A673 (cell line): ENCODE results near the gene LAD1. TPM values are rescaled to one million over a fixed set of nuclear protein-coding genes. Genes with fewer than 3 reads are reported as not detected.

Source experiments
- BruUV-seq: library from RNA; stranded (reverse); fragments of 400-500 nt; replicated peaks from 2 replicates; lab custom pipeline; 2021; lab: Mats Ljungman, UMichigan
- CTCF ChIA-PET: fragments of 300-600 bp; sonication (Branson Sonifier 250); formaldehyde crosslinking; loops from one replicate; lab custom pipeline; 2022; ENCODE audit warnings: antibody characterized with exemption; lab: Charles Lee
- POLR2A ChIA-PET: fragments of 300-600 bp; sonication (Branson Sonifier 250); formaldehyde crosslinking; loops from one replicate; lab custom pipeline; 2022; ENCODE audit warnings: antibody characterized with exemption; ENCODE audit not compliant: low non-redundant PET; lab: Charles Lee
- DNase-seq: peaks from one replicate; pipeline ENCODE4 v3.0.0-alpha.2; 2015; ENCODE audit warnings: low spot score
- H3K27ac ChIP-seq: fragments of 200-600 bp; sonication (generic); 2 replicates; pipeline ENCODE4 v1.5.1; 2016; ENCODE audit warnings: mixed run types, low read depth, mild to moderate bottlenecking, mixed read lengths, antibody characterized with exemption, low read length; ENCODE audit not compliant: poor library complexity, severe bottlenecking
- H3K27me3 ChIP-seq: fragments of 200-600 bp; sonication (generic); replicated peaks from 2 replicates; pipeline ENCODE4 v1.6.1; 2017; ENCODE audit warnings: mixed run types, low read depth, mild to moderate bottlenecking, mixed read lengths, antibody characterized with exemption, low read length; ENCODE audit not compliant: insufficient read depth, poor library complexity
- H3K36me3 ChIP-seq: fragments of 200-600 bp; sonication (generic); 2 replicates; pipeline ENCODE4 v1.6.1; 2016; ENCODE audit warnings: mixed run types, mild to moderate bottlenecking, mixed read lengths, antibody characterized with exemption, low read length; ENCODE audit not compliant: insufficient read depth, poor library complexity, severe bottlenecking
- H3K4me1 ChIP-seq: fragments of 200-600 bp; sonication (generic); 2 replicates; pipeline ENCODE4 v1.6.1; 2017; ENCODE audit warnings: mixed run types, mild to moderate bottlenecking, mixed read lengths, antibody characterized with exemption, low read length; ENCODE audit not compliant: insufficient read depth, poor library complexity, severe bottlenecking
- H3K4me3 ChIP-seq: fragments of 200-600 bp; sonication (generic); 2 replicates; pipeline ENCODE4 v1.5.1; 2016; ENCODE audit warnings: low read depth, mixed run types, mild to moderate bottlenecking, mixed read lengths, low read length; ENCODE audit not compliant: poor library complexity, severe bottlenecking
- H3K9me3 ChIP-seq: fragments of 200-600 bp; sonication (generic); 2 replicates; pipeline ENCODE4 v1.6.1; 2016; ENCODE audit warnings: mixed run types, low read depth, mild to moderate bottlenecking, mixed read lengths, antibody characterized with exemption, low read length; ENCODE audit not compliant: poor library complexity, severe bottlenecking
- CTCF ChIP-seq: fragments of 300-800, 200-600 bp; sonication (generic); conservative IDR thresholded peaks from 2 replicates; pipeline ENCODE4 v1.5.1; 2017; ENCODE audit warnings: low read depth, mild to moderate bottlenecking, antibody characterized with exemption, low read length, moderate library complexity, mixed read lengths
- EZH2 ChIP-seq: fragments of 200-600 bp; sonication (generic); IDR thresholded peaks from 2 replicates; pipeline ENCODE4 v1.6.1; 2017; ENCODE audit warnings: borderline replicate concordance, low read depth, mild to moderate bottlenecking, mixed read lengths, antibody characterized with exemption, low read length; ENCODE audit not compliant: poor library complexity, severe bottlenecking
- intact Hi-C: fragments of 100-400 bp; cut with micrococcal nuclease; formaldehyde crosslinking; loops from one replicate; pipeline ENCODE4 v1.10.0; 2022; ENCODE audit not compliant: unreplicated experiment
- total RNA-seq: library from RNA; stranded (reverse); gene quantifications from 2 replicates; pipeline ENCODE4 v1.2.3, GENCODE V29; 2021

The LAD1 gene
- total RNA-seq, 1 experiment from 2014 or later = not detected

- Histone ChIP-seq H3K27me3 (peaks cover 16% of the 10 kb centered on the region), H3K36me3 (no peaks in the 10 kb centered on the region), H3K4me3 (no peak overlapping the region), H3K4me1 (no peaks in the 10 kb centered on the region), H3K9me3 (no peaks in the 10 kb centered on the region), H3K27ac (no peak overlapping the region)
- no peak for DNase-seq
- no peak for TF ChIP-seq CTCF
- no peak for TF ChIP-seq EZH2
- ChIA-PET POLR2A (no interaction called here), CTCF (no interaction called here)
- intact Hi-C loops = no loop called here
- no TSS peak for BruUV-seq
Measured at GRCh38 chr1:201397675-201398074, 1.4 kb downstream of the LAD1 start.

- Histone ChIP-seq H3K4me1 (no peaks in the 10 kb centered on the region), H3K36me3 (no peaks in the 10 kb centered on the region), H3K27me3 (peaks cover 16% of the 10 kb centered on the region), H3K9me3 (no peaks in the 10 kb centered on the region), H3K4me3 (no peak overlapping the region), H3K27ac (no peak overlapping the region)
- no peak for DNase-seq
- BruUV-seq = no TSS peak
- ChIA-PET POLR2A (no interaction called here), CTCF (no interaction called here)
- intact Hi-C loops = no loop called here
- no peak for TF ChIP-seq EZH2
- TF ChIP-seq CTCF = no peak
Measured at GRCh38 chr1:201396861-201397464, 2.2 kb downstream of the LAD1 start.

GRCh38 chr1:201395936-201396335 is 3.2 kb downstream of the LAD1 start:
- Histone ChIP-seq H3K4me3 (no peak overlapping the region), H3K9me3 (no peaks in the 10 kb centered on the region), H3K4me1 (no peaks in the 10 kb centered on the region), H3K36me3 (no peaks in the 10 kb centered on the region), H3K27me3 (peaks cover 16% of the 10 kb centered on the region), H3K27ac (no peak overlapping the region)
- no peak for DNase-seq
- no peak for TF ChIP-seq EZH2
- no peak for TF ChIP-seq CTCF
- ChIA-PET CTCF (no interaction called here), POLR2A (no interaction called here)
- no TSS peak for BruUV-seq
- intact Hi-C loops = no loop called here
